Breast epithelium (tissue), 4 donors: Measurements from ENCODE around the gene THY1. TPM values are rescaled to one million over a fixed set of nuclear protein-coding genes. Genes with fewer than 3 reads are reported as not detected.

Experiments used
- DNase-seq, 2 donors: peaks; one replicate each; pipeline ENCODE4 v3.0.0-alpha.2; 2019; ENCODE audit warnings: low spot score in 2 of 2
- H3K27ac ChIP-seq, 2 donors: fragments of 200-600 bp; sonication (generic) in 1 of 2; one replicate each; pipeline ENCODE4 v1.5.1; 2016 to 2019; ENCODE audit warnings: mild to moderate bottlenecking in 1 of 2
- H3K27me3 ChIP-seq, 2 donors: fragments of 200-600 bp; sonication (generic) in 1 of 2; one replicate each; pipeline versions ENCODE4 v1.5.1 to v1.6.0; 2017 to 2019; ENCODE audit warnings: control low read depth in 1 of 2, mild to moderate bottlenecking in 1 of 2
- H3K36me3 ChIP-seq: fragments of 200-600 bp; one replicate; pipeline ENCODE4 v1.5.1; 2019
- H3K4me1 ChIP-seq, 2 donors: fragments of 200-600 bp; sonication (generic); one replicate each; pipeline ENCODE4 v1.5.1; 2016 to 2019; ENCODE audit warnings: control low read depth in 1 of 2
- H3K4me3 ChIP-seq, 3 donors: fragments of 200-600 bp; sonication (generic); 1 replicate in 2 of 3; 2 replicates in 1 of 3; pipeline ENCODE4 v1.5.1; 2016 to 2019; ENCODE audit warnings: mild to moderate bottlenecking in 3 of 3, moderate library complexity in 2 of 3
- H3K9me3 ChIP-seq, 2 donors: fragments of 200-600 bp; sonication (generic) in 1 of 2; one replicate each; pipeline ENCODE4 v1.5.1; 2016 to 2019; ENCODE audit warnings: control low read depth in 1 of 2
- POLR2A ChIP-seq: fragments of 450-650 bp; IDR thresholded peaks from one replicate; pipeline ENCODE4 v1.6.1; 2016; ENCODE audit warnings: antibody characterized with exemption, mild to moderate bottlenecking, moderate library complexity
- POLR2AphosphoS5 ChIP-seq, 3 donors: sonication (generic); formaldehyde crosslinking; IDR thresholded peaks; one replicate each; pipeline ENCODE4 v1.6.1; 2017; ENCODE audit warnings: antibody characterized with exemption in 3 of 3
- intact Hi-C: fragments of 100-400 bp; cut with DNase I; formaldehyde crosslinking; loops from one replicate; pipeline ENCODE4 v1.15.1; 2023; ENCODE audit warnings: low total_unique reads
- total RNA-seq, 3 donors: library from RNA; depleted of rRNA; stranded (reverse); fragments of >200 nt; gene quantifications; one replicate each; pipeline ENCODE4 v1.1.0, GENCODE V29; 2016
- TF ChIP-seq, protein P1 (sequence below), 3 donors: fragments of 450-650 bp; IDR thresholded peaks; one replicate each; pipeline ENCODE4 v1.5.1; 2016 to 2017; ENCODE audit warnings: antibody characterized with exemption in 3 of 3, mild to moderate bottlenecking in 3 of 3, moderate library complexity in 3 of 3

Gene THY1
- total RNA-seq, 3 donors from 2014 or later: 8.5 to 26.3 (median 23.8) TPM

DNA sequence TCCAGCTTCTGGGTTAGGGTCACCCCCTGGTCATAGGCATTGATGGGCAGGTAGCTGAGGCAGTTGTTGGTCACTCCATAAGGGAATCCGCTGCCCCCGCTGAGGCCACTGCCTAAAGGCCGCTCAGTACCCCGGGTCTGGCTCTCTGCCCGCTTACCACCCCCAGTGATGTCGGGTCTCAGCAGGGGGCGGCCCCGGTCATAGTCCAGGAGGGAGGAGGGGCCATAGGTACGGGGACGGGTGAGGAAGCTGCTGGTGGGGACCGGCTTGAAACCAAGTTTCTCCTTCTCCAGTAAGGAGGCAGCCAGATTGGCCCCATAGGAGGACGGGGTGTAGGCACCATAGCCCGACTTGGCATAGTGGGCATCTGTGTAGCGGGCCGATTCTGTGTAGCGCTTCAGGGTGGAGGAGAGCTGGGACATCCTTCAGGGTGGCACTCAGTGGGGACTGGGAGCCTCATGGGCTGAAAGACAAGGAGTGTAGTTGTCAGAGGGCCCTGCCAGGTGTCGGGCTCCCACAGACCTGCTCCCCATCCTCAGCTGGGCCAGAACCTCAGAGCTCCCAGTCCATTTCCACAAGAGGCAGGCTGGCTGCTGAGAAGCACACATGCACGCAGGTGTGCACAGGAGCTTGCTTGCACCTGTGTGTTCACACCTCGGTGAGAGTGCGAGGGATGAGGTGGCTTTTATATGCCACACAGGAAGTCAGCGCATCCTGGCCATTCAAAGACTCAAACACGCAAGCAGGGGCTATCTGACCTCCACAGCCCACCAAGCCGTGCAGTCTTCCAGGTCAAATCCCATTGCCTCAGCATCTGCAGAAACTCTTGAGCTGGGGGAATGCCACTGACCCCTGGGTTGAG is 49.7 kb downstream of the THY1 start:
- Histone ChIP-seq H3K36me3 (no peaks in the 10 kb centered on the region), H3K4me1 (peaks cover 24 to 37% of the 10 kb centered on the region in 2 donors), H3K4me3 (no peak overlapping the region), H3K27ac (peak overlapping the region in 1 of 2 donors; percentile 93), H3K27me3 (no peaks in the 10 kb centered on the region), H3K9me3 (no peaks in the 10 kb centered on the region)
- DNase-seq: peak in 1 of 2 donors; percentile 50
- intact Hi-C loops: no loop called here
- TF ChIP-seq POLR2A: no peak
- no peak for TF ChIP-seq POLR2AphosphoS5 (IDR thresholded peaks at IDR 0.05)
- TF ChIP-seq, protein P1, sequence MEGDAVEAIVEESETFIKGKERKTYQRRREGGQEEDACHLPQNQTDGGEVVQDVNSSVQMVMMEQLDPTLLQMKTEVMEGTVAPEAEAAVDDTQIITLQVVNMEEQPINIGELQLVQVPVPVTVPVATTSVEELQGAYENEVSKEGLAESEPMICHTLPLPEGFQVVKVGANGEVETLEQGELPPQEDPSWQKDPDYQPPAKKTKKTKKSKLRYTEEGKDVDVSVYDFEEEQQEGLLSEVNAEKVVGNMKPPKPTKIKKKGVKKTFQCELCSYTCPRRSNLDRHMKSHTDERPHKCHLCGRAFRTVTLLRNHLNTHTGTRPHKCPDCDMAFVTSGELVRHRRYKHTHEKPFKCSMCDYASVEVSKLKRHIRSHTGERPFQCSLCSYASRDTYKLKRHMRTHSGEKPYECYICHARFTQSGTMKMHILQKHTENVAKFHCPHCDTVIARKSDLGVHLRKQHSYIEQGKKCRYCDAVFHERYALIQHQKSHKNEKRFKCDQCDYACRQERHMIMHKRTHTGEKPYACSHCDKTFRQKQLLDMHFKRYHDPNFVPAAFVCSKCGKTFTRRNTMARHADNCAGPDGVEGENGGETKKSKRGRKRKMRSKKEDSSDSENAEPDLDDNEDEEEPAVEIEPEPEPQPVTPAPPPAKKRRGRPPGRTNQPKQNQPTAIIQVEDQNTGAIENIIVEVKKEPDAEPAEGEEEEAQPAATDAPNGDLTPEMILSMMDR (IDR thresholded peaks at IDR 0.05): no peak

DNA sequence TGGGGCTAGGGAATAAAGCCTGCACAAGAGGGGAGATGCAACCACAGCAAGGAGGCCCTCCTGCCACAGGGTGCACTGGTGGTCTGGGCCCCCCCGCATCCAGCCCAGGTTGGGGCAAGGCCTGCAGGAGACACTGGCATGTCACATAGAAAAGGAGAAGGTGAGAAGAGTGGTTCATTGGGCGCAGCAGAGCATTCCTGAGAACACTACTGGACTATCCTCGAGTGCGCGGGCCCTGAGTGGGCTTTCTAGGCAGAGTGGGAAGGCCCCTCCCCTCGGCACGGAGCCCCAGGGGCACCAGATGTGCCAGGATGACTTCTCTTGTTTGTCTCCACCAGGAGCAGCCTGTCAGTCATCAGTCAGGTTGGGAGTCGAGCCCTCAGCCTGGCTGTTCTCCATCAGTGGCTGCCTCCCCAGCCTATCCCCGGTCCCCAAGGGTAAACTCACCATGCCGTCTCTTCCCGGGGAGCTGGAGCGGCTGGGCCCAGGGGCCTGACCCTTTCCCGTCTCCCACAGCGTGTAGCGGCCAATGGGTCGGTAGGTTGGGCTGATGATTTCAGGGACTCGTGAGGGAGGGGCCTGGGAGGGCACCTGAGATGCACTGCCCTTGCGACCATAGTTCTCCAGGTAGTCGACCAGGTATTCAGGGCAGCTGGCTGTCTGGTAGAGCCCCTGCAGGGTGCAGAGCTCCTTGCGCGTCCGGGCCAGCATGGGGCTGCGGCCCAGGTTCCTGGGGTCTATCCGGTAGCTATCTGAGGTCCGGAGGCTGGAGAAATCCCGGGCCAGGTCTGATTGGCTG is 50.5 kb downstream of the THY1 start:
- H3K9me3 ChIP-seq: no peaks in the 10 kb centered on the region
- intact Hi-C loops: no loop called here
- no peaks in the 10 kb centered on the region for H3K36me3 ChIP-seq
- H3K4me3 ChIP-seq: no peak overlapping the region
- H3K27me3 ChIP-seq: no peaks in the 10 kb centered on the region
- TF ChIP-seq POLR2A: no peak
- TF ChIP-seq POLR2AphosphoS5 (IDR thresholded peaks at IDR 0.05): no peak
- TF ChIP-seq, protein P1 (IDR thresholded peaks at IDR 0.05): no peak
- H3K4me1 ChIP-seq: peaks cover 24 to 31% of the 10 kb centered on the region in 2 donors
- DNase-seq: peak in 1 of 2 donors; percentile 46
- no peak overlapping the region for H3K27ac ChIP-seq

GRCh38 chr11:119371778-119372182 is 51.2 kb downstream of the THY1 start:
- Histone ChIP-seq H3K9me3 (no peaks in the 10 kb centered on the region), H3K4me3 (no peak overlapping the region), H3K27me3 (no peaks in the 10 kb centered on the region), H3K27ac (no peak overlapping the region), H3K36me3 (no peaks in the 10 kb centered on the region), H3K4me1 (peaks cover 24% of the 10 kb centered on the region in 2 donors)
- DNase-seq: peak in 1 of 2 donors; percentile 50
- TF ChIP-seq POLR2A (no peak), POLR2AphosphoS5 (IDR thresholded peaks at IDR 0.05) (no peak)
- TF ChIP-seq, protein P1 (IDR thresholded peaks at IDR 0.05): peak in 2 of 3 donors; percentile 24 to 32
- intact Hi-C loops: no loop called here

DNA sequence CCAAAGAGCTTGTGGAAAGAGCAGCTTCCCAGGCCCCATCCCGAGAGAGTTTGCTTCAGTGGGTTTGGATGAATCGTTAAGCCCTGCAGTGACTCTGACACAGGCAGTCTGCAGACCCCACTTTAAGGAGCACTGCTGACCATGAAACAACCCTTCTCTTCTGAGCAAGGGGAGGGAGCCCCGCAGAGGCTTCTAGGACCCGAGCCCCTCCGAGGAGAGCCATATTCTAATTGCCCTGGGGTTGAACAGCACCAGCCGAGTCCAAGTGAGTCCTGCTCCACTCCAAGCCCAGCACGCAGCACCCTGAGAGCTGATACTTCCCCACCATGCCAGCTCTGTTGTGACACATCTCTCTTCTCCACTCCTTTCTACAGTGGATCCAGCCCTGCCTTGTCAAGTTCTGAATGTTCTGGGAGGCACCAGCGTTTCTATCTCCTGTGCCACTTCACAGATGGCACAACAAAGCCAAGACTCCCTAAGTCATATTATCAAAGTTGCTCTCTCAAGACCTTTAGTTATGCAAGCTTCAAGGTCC is 51.8 kb downstream of the THY1 start:
- TF ChIP-seq, protein P1 (IDR thresholded peaks at IDR 0.05): no peak
- TF ChIP-seq POLR2A: no peak
- TF ChIP-seq POLR2AphosphoS5 (IDR thresholded peaks at IDR 0.05): no peak
- H3K4me3 ChIP-seq: no peak overlapping the region
- H3K4me1 ChIP-seq: peaks cover 18 to 23% of the 10 kb centered on the region in 2 donors
- intact Hi-C loops: no loop called here
- H3K27me3 ChIP-seq: no peaks in the 10 kb centered on the region
- no peaks in the 10 kb centered on the region for H3K36me3 ChIP-seq
- DNase-seq: peak in 1 of 2 donors; percentile 20
- no peaks in the 10 kb centered on the region for H3K9me3 ChIP-seq
- peak overlapping the region in 1 of 2 donors; percentile 9 for H3K27ac ChIP-seq
